ENCODE measurements around the gene PROKR1.

GRCh38 chr2:68653538-68653982, 10.2 kb downstream of the PROKR1 start:
- TF ChIP-seq, protein P1, sequence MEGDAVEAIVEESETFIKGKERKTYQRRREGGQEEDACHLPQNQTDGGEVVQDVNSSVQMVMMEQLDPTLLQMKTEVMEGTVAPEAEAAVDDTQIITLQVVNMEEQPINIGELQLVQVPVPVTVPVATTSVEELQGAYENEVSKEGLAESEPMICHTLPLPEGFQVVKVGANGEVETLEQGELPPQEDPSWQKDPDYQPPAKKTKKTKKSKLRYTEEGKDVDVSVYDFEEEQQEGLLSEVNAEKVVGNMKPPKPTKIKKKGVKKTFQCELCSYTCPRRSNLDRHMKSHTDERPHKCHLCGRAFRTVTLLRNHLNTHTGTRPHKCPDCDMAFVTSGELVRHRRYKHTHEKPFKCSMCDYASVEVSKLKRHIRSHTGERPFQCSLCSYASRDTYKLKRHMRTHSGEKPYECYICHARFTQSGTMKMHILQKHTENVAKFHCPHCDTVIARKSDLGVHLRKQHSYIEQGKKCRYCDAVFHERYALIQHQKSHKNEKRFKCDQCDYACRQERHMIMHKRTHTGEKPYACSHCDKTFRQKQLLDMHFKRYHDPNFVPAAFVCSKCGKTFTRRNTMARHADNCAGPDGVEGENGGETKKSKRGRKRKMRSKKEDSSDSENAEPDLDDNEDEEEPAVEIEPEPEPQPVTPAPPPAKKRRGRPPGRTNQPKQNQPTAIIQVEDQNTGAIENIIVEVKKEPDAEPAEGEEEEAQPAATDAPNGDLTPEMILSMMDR (IDR thresholded peaks at IDR 0.05), result no peak
- no peak for TF ChIP-seq POLR2A (IDR thresholded peaks at IDR 0.05)

Data from esophagus squamous epithelium (tissue), 4 donors.